HG02840 (cell line): ENCODE results near the gene NFATC1.

Experiments used
- ATAC-seq: cut with Tn5 transposase; IDR thresholded peaks from one replicate; pipeline ENCODE4 v1.9.1; 2021; ENCODE audit warnings: mild to moderate bottlenecking, moderate library complexity, moderate number of reproducible peaks; ENCODE audit not compliant: unreplicated experiment, low FRiP score

NFATC1 gene

DNA sequence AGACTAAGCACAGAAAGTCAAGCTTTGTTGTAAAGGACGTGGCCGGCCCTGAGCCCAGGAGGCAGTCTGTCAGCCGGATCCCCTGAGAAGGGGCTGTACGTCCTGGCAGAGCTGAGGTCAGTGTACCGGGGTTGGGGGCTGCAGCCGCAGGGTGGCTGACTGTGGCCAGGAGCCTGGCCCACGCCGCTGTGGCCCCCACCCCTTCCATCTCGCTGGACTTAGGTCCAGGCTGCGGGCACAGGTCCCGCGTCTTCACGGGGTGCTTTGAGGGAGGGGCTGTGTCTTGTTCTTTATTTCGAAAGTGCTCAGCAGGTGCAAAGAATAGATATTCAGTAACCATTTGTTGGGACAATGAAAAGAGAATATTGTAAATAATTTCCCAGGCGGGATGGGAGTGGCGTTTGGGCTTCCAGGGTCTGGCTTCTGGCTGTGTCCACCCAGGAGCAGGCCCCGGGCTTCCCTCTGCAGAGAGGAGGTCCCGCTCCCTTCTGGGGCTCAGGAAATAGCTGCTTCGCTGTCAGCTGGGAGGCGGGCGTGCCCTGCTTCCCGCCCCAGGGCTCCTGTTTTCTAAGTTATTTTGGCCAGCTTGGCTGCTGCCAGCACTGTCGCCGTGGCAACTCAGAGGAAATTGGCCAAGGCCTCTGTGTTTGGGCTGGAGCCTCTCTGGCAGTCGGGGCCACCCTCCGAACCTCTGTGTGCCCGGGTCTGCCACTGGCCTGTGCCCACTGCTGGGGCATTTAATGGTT is 7.4 kb downstream of the NFATC1 start:
- ATAC-seq, result no peak

DNA sequence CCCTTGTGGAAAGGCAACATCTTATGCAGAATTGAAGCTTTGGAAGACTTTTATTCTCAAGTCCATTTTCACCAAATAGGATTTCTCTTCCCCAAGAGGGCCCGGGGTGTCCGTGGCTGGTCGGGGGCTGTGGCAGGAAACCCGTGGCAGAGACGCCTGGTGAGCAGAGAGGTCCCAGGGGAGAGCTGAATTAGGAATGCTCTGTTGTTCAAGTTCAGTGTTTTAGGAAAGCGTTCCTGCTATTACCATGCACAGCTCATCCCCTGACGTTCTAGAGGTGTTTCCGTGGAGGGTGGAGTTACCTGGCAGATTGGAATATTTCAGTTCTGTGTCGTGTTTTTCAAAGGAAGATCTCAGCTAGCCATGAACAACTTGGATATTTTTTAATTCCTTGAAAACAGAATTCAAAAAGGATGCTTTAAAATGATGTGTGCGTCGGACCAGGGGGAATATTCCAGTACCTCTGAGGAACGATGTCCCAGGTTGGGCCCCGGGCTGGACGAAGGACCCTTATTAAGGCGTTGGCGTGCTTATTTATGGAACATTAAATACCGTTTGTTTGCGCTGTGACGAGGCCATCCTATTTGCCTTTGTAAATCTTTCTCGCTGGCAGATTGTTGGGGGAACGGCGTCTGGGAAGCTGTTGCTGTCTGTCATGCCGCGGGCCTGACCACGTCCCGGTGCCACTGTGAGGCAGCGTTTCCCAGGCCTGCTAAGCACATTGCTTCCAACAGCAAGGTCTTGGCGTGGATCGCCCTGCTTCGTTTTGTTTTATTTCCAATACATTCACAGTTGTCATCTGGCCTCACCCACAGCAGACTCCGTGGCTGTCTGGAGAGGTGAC is 8.2 kb downstream of the NFATC1 start:
- no peak for ATAC-seq

DNA sequence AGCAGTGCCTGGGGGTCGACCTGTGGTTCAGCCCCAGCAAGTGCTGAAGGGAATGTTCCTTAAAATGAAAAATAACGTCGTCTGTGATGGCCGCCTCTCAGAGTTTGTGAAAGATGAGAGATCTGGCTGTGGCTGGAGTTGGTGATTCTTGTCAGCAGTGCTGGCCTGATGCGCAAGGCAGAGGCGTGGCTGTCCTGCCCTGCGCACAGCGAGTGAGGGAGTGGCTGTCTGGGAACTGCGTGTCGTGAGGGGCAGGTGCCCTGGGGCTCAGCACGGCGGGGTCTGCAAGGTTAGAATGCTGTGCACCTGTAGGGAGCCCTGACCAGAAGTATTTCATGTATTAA is 8.8 kb downstream of the NFATC1 start:
- ATAC-seq, result no peak

DNA sequence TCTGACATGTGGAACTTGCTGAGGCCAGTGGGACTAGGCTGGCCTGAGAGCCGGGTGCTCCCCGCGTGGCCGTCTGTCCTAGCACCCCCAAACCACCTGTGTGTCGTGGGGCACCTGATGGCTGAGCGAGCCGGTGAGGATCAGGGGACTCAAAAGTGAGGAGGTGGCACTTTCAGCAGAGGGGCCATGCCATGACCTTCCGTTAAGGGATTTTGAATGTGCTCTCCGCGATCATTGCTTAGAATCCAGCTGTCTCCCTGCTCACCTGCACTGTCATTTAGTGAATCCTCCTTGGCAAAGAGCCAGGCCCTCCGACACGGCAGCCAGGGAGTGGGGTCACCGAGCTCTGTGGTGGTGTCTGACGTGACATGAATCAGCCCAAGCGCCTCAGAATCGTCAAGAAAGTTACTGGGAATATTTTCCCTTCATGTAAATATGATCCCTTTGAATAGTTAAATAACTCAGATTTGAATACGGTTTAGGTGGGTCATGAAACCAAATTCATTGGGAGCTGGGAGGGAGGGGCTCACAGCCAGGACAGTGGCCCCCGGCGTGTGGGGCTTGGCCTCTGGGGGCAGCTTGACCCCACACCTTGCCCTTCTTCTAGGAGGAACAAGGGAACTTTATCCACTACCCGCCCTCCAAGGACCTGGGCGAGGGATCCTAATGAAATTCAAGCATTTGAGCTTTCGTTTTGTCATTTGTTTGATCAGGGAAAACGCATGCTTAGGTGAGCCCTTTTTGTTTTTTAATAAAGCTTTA is 9.5 kb downstream of the NFATC1 start:
- no peak for ATAC-seq

DNA sequence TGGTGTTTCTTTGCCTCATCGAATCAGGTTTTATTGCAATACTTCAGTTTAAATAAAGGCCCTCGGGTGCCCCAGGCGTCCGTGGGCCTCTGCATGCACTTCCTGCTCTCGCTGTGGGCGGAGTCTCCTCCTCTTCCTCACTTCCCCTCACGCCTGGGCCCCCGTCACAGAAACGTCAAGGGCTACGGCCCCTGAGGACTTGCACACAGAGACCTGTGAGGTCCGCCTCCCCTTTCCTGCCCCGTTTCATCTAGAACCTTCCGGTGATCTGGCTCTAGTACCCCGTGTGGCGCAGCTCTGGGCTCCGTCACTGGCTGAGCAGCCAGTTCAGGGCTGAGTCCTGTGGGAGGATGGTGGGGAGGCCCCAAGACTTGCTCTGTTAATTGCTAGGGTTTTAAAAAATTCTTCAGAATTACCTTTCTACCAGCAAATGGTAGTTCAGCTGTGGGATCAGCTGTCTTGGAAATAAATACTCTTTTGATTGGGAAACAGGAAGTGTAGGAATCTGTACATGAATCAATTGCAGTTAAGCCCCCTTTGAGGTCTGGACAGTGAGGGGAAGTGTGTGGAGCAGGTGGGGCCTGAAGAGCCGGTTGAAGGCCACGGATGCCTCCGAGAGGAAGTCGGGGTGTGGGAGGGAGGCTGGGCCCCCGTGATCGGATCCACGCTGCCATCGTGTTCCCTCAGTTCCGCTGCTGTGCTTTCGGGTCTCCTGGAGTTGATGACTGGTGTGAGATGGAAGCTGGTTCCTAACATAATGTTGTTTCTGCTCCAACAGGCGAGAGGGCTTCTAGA is 10.2 kb downstream of the NFATC1 start:
- peak; percentile 54 for ATAC-seq

DNA sequence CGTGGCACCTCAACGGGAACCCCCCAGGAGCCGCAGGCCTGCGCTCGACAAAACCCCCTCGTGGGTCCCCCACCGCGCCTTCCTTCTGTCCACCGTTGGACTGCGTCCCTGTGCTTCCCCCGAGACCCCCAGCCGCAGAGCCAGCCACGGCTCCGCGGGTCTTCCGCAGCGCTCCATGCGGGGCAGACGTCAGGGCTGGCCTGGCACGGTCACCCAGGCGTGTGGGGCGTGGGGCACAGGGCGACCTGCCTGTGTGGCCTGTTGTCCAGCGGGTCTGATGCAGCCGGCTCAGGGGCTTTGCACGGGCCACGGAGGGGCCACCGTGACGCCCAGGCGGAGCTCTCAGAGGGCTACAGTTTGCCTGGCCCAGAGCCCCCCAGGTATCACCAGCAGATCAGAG is 11.0 kb downstream of the NFATC1 start:
- ATAC-seq, result no peak

DNA sequence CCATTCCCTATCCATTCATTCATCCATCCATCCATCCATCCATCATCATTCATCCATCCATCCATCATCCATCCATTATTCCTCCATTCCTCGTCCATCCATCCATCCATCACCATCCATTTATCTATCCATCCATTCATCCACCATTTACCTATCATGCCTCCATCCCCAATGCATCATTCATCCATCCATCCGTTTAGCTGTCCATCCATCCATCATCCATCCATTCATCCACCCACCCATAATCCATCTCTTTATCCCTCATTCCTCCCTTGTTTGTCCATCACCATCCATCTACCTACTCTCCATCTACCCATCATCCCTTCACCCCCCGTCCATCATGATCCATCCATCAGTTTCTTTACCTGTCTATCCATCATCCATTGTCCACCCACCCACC is 13.6 kb downstream of the NFATC1 start:
- no peak for ATAC-seq

DNA sequence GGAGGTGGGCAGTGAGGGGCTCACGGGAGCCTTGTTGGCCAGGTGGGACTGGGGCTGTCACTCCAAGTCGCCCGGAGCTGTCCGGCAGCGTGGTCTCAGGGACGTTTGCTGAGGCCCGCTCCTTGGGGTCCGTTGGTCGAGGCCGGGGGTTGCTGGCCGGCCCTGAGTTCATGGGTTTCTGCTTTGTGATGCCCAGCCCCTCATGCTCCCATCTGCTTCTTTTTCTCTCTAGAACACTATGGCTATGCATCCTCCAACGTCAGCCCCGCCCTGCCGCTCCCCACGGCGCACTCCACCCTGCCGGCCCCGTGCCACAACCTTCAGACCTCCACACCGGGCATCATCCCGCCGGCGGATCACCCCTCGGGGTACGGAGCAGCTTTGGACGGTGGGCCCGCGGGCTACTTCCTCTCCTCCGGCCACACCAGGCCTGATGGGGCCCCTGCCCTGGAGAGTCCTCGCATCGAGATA is 14.5 kb downstream of the NFATC1 start:
- no peak for ATAC-seq

DNA sequence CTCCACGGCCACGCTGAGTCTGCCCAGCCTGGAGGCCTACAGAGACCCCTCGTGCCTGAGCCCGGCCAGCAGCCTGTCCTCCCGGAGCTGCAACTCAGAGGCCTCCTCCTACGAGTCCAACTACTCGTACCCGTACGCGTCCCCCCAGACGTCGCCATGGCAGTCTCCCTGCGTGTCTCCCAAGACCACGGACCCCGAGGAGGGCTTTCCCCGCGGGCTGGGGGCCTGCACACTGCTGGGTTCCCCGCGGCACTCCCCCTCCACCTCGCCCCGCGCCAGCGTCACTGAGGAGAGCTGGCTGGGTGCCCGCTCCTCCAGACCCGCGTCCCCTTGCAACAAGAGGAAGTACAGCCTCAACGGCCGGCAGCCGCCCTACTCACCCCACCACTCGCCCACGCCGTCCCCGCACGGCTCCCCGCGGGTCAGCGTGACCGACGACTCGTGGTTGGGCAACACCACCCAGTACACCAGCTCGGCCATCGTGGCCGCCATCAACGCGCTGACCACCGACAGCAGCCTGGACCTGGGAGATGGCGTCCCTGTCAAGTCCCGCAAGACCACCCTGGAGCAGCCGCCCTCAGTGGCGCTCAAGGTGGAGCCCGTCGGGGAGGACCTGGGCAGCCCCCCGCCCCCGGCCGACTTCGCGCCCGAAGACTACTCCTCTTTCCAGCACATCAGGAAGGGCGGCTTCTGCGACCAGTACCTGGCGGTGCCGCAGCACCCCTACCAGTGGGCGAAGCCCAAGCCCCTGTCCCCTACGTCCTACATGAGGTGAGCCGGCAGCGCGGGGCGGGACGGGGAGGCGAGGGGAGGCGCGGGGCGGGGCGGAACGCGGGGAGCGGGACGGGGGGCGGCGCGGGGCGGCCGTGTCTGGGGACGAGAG is 15.2 kb downstream of the NFATC1 start:
- ATAC-seq, result no peak

DNA sequence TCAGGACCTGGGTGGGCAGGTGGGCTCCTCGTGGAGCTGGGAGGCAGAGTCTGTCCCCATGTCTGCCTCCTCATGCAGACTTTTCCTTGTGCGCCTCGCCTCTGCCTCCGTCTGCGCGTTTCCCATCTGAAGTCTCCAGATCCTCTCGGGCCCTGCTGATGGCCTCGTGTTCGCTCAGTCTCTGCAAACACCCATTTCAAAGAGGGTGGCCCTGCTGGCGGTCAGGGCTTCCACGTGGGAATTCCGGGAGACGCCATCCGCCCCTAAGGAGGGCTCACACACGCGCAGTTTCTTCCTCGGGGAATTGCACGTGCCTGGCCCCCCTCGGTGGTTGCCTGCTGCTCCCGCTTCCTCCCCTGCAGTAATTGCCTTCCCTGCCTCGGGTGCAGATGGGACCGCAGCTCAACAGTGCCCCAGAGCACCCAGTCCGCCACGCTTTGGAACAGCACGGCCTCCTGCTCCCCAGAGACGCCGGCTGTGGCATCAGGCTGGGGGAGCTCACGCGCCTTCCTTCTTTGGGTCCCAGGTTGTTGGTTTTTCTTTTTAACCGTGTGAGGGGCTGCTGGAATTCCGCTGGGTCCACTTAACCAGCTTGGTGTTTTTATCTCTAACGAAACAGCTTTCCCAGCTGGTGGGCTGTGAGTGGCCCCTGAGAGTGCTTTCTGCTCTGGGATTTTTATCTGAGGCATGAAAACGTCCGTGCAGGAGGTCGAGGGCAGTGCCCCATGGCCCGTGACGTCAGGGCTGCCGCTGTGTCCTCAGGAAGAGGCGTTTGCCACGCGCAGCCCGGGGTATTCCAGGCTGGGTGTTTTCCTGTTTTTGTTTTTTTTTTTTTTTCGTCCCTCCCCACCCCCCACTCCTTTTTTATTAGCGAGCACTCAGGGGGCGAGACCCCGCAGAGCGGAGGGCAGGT is 16.1 kb downstream of the NFATC1 start:
- no peak for ATAC-seq

DNA sequence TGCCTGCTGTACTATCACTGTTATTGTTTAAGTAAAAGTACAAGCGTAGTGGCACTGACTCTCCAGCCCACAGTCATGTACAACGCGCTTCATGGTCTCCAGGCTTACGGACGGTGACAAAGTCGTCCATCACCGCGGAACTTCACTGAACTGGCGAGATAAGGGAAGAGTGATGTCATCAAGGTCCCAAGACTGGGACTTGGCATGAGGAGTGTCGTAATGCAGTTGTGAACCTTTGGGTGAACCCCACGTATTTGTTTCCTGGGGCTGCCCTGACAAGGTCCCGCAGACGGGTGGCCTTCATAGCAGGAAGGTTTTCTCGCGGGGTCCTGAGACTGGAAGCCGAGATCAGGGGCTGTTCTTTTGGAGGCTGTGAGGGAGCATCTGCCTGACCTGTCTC is 17.3 kb downstream of the NFATC1 start:
- no peak for ATAC-seq

DNA sequence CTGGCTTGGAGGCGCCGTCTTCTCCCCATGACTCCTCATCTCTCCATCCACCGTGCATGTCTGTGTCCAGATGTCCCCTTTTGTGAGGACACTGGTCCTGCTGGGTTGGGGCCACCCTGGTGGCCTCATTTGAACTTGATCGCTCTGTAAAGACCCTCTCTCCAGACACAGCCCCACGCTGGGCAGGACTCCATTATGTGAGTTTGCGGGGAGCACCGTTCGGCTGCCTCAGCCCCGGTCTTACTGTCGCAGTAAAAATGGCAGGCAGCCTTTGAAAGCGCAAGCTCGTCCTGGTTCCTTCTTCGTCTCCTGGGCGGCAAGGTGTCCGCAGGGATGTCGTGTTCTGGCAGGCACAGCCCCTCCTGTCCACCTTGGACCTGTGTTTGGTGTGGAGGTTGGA is 17.7 kb downstream of the NFATC1 start:
- ATAC-seq, result no peak

DNA sequence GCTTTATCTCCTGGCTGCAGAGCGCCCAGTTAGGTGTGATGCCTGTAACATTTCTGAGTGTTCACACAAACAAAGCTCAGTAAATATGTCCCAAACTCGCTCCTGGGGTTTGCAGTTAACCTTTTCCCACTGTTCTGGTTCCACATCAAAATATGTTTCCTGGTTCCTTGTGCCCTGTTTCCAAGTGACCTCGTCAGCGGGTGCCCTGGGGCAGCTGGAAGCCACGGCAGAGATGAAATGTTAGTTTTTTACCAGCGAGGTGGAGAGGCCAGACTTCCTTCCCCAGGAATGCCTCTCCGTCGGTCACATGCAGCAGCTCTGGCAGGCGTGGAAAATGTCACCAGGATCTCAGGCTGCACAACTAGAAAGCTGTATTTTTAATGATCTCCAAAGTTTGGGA is 18.2 kb downstream of the NFATC1 start:
- ATAC-seq, result no peak

DNA sequence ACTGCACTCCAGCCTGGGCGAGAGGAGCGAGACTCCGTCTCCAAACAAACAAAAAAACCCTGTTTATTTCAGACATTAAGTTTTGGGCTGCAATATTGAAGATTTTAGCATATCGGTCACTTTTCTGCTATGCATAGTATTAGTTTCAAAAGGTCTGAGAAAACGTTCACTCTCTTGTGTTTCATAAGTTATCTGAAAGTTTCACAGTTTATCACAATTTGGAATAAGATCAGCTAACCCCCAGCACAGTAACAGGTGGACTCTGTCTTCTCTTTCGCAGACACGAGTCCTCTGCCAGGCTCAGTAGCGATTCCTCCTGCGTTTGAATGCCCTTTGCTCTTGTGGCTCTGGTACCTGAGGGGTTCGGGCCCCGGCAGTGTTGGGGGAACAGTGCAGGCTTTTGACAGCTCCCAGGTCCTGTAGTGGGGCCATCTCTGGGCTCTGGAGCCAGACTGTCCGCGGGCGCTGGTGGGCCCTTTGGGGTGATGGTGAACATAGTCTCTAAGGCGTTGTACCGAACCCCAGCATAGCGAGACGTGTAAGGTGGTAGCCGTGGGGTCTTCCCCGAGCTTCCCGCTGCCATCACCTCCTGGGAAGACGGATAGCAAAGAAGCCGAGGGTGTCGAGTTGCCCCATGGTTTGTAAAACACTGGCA is 20.4 kb downstream of the NFATC1 start:
- ATAC-seq, result no peak

DNA sequence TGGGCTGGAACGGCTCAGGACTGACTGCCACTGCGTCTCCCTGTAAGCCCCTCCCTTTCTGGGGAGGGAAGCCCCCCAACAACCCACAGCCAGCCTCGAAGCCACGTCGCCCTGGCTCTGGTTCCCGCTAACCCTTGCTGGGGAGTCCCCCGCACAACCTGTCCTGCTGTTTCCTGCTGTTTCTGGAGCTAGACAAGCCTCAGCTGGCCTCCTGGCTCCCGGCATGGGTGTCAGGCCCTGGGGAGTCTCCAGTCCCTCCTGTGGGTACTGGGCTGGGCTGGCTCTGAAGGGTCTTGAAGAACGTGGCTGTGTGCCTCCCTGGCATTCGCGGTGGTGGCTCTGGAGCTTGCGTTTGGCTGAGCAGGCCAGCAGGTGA is 20.9 kb downstream of the NFATC1 start:
- ATAC-seq, result no peak

DNA sequence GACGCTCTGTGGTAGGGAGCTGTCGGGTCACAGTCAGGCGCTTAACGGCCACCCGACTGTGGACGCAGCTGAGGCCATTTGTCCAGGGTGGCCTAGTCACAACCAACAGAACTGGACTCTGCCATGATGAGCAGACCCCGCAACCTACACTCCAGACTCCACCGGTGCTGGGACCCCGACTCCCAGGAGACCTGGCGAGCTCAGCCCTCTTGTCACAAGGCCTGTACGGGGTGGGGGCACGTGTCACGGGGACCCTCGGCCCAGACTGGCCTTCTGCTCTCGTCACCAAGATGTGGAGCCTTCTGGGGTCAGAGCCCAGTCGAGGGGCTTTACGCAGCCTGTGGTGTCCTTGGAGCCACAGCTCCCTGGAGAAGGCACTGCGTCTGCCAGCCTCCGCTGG is 22.5 kb downstream of the NFATC1 start:
- ATAC-seq, result no peak

DNA sequence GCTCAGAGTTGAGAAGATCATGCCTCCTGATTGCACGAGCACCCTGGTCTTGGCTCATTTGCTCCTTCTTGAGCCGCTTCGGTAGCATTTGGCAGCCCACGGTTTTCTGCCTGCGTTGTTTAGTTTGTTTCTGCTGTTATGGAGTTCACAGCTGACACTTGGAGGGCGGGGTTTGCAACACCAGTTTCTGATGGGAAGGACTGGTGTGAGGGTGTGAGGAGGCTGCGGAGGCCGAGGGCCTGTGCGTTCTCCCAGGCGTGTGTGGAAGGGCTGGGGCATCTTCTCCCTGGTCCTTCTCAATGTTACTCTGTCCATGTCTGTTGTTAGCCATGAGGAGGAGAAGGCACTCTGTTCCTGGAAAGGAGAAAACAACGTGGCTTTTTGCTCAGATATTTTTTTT is 22.9 kb downstream of the NFATC1 start:
- no peak for ATAC-seq
